Astrocyte (in vitro differentiated cells and primary cell): ENCODE results near the gene IGF2BP3. TPM values are rescaled to one million over a fixed set of nuclear protein-coding genes. Genes with fewer than 3 reads are reported as not detected.

Experiments
- DNase-seq: peaks from one replicate; pipeline ENCODE4 v3.0.0-alpha.2; 2010; ENCODE audit warnings: low read depth
- FAIRE-seq: peaks from 2 replicates; lab custom pipeline; 2011; peaks lifted over from hg19 to GRCh38; lab: Jason Lieb, UNC
- H2AFZ ChIP-seq: 2 replicates; pipeline ENCODE4 v1.6.0; 2012; ENCODE audit warnings: low read depth, low read length, inconsistent platforms
- H3K27ac ChIP-seq: 2 replicates; pipeline ENCODE4 v1.5.1; 2011; ENCODE audit warnings: low read depth, low read length, inconsistent platforms
- H3K27me3 ChIP-seq: 2 replicates; pipeline ENCODE4 v1.6.0; 2011; ENCODE audit warnings: low read length, inconsistent platforms; ENCODE audit not compliant: insufficient read depth
- H3K36me3 ChIP-seq: 2 replicates; pipeline ENCODE4 v1.5.1; 2011; ENCODE audit warnings: low read length, inconsistent platforms; ENCODE audit not compliant: insufficient read depth
- H3K4me1 ChIP-seq: 2 replicates; pipeline ENCODE4 v1.5.1; 2011; ENCODE audit warnings: low read length, inconsistent platforms; ENCODE audit not compliant: insufficient read depth
- H3K4me2 ChIP-seq: 2 replicates; pipeline ENCODE4 v1.6.0; 2012; ENCODE audit warnings: low read length, inconsistent platforms
- H3K4me3 ChIP-seq: 2 replicates; pipeline ENCODE4 v1.5.1; 2011; ENCODE audit warnings: low read depth, mild to moderate bottlenecking, low read length, inconsistent platforms; ENCODE audit not compliant: insufficient read depth
- H3K79me2 ChIP-seq: 2 replicates; pipeline ENCODE4 v1.6.0; 2012; ENCODE audit warnings: mild to moderate bottlenecking, low read length, inconsistent platforms; ENCODE audit not compliant: insufficient read depth
- H3K9ac ChIP-seq: 2 replicates; pipeline ENCODE4 v1.6.0; 2012; ENCODE audit warnings: mild to moderate bottlenecking, low read length, inconsistent platforms
- H3K9me3 ChIP-seq: 2 replicates; pipeline ENCODE4 v1.5.1; 2012; ENCODE audit warnings: low read depth, mild to moderate bottlenecking, low read length, inconsistent platforms; ENCODE audit not compliant: insufficient read depth
- H4K20me1 ChIP-seq: 2 replicates; pipeline ENCODE4 v1.6.0; 2012; ENCODE audit warnings: low read length, inconsistent platforms; ENCODE audit not compliant: insufficient read depth
- H3K27ac Mint-ChIP-seq: one replicate; pipeline ENCODE4 v1.8.0; 2021; ENCODE audit warnings: mild to moderate bottlenecking, mixed read lengths; ENCODE audit not compliant: unreplicated experiment
- H3K27me3 Mint-ChIP-seq: one replicate; pipeline ENCODE4 v1.8.0; 2021; ENCODE audit warnings: low read depth, mixed read lengths; ENCODE audit not compliant: unreplicated experiment
- H3K36me3 Mint-ChIP-seq: one replicate; pipeline ENCODE4 v1.8.0; 2021; ENCODE audit warnings: low read depth, mixed read lengths; ENCODE audit not compliant: unreplicated experiment
- H3K4me1 Mint-ChIP-seq: one replicate; pipeline ENCODE4 v1.8.0; 2021; ENCODE audit warnings: low read depth, mixed read lengths; ENCODE audit not compliant: unreplicated experiment
- H3K4me3 Mint-ChIP-seq: one replicate; pipeline ENCODE4 v1.8.0; 2021; ENCODE audit warnings: mild to moderate bottlenecking, moderate library complexity, mixed read lengths; ENCODE audit not compliant: unreplicated experiment
- H3K9me3 Mint-ChIP-seq: one replicate; pipeline ENCODE4 v1.8.0; 2021; ENCODE audit warnings: mild to moderate bottlenecking, mixed read lengths; ENCODE audit not compliant: unreplicated experiment
- CTCF ChIP-seq: IDR thresholded peaks from 2 replicates; pipeline ENCODE4 v1.5.1; 2011; ENCODE audit warnings: low read depth, mild to moderate bottlenecking, inconsistent platforms, low read length, moderate library complexity; ENCODE audit not compliant: insufficient read depth
- EZH2 ChIP-seq: IDR thresholded peaks from 2 replicates; pipeline ENCODE4 v1.6.1; 2012; ENCODE audit warnings: mild to moderate bottlenecking, low read length, inconsistent platforms; ENCODE audit not compliant: insufficient read depth
- total RNA-seq: library from RNA; stranded (reverse); gene quantifications from 2 replicates; pipeline ENCODE4 v1.2.1, GENCODE V29; 2021

Gene IGF2BP3
- total RNA-seq, 1 donor from 2014 or later = 79.5 TPM

GRCh38 chr7:23450518-23450917 is 19.8 kb downstream of the IGF2BP3 start:
- no peak overlapping the region for H3K4me3 Mint-ChIP-seq
- Histone ChIP-seq H3K36me3 (peaks cover 3% of the 10 kb centered on the region), H3K27me3 (no peaks in the 10 kb centered on the region), H3K79me2 (peaks cover 97% of the 10 kb centered on the region), H3K9ac (no peak overlapping the region), H3K4me2 (no peak overlapping the region), H3K4me1 (no peaks in the 10 kb centered on the region), H3K4me3 (no peak overlapping the region), H3K27ac (no peak overlapping the region), H4K20me1 (peaks cover 91% of the 10 kb centered on the region), H2AFZ (no peak overlapping the region), H3K9me3 (no peaks in the 10 kb centered on the region)
- H3K27me3 Mint-ChIP-seq = no peaks in the 10 kb centered on the region
- H3K4me1 Mint-ChIP-seq = peaks cover 12% of the 10 kb centered on the region
- no peaks in the 10 kb centered on the region for H3K36me3 Mint-ChIP-seq
- H3K27ac Mint-ChIP-seq = no peak overlapping the region
- TF ChIP-seq CTCF = no peak
- no peak for TF ChIP-seq EZH2
- DNase-seq = no peak
- FAIRE-seq = no peak
- H3K9me3 Mint-ChIP-seq = no peaks in the 10 kb centered on the region

GRCh38 chr7:23449941-23450340 is 20.4 kb downstream of the IGF2BP3 start:
- Histone ChIP-seq H3K4me2 (no peak overlapping the region), H4K20me1 (peaks cover 91% of the 10 kb centered on the region), H3K27me3 (no peaks in the 10 kb centered on the region), H3K4me3 (no peak overlapping the region), H2AFZ (no peak overlapping the region), H3K9me3 (no peaks in the 10 kb centered on the region), H3K27ac (no peak overlapping the region), H3K4me1 (no peaks in the 10 kb centered on the region), H3K79me2 (peaks cover 97% of the 10 kb centered on the region), H3K9ac (no peak overlapping the region), H3K36me3 (no peaks in the 10 kb centered on the region)
- H3K4me3 Mint-ChIP-seq = no peak overlapping the region
- DNase-seq = no peak
- H3K4me1 Mint-ChIP-seq = peaks cover 7% of the 10 kb centered on the region
- no peak for FAIRE-seq
- H3K9me3 Mint-ChIP-seq = no peaks in the 10 kb centered on the region
- H3K27me3 Mint-ChIP-seq = no peaks in the 10 kb centered on the region
- H3K27ac Mint-ChIP-seq = no peak overlapping the region
- no peaks in the 10 kb centered on the region for H3K36me3 Mint-ChIP-seq
- no peak for TF ChIP-seq EZH2
- TF ChIP-seq CTCF = no peak

GRCh38 chr7:23445326-23445725 is 25.0 kb downstream of the IGF2BP3 start:
- Histone ChIP-seq H3K4me3 (no peak overlapping the region), H3K36me3 (no peaks in the 10 kb centered on the region), H3K4me1 (no peaks in the 10 kb centered on the region), H3K79me2 (peaks cover 95% of the 10 kb centered on the region), H3K27me3 (no peaks in the 10 kb centered on the region), H3K4me2 (no peak overlapping the region), H2AFZ (no peak overlapping the region), H3K9me3 (no peaks in the 10 kb centered on the region), H3K9ac (no peak overlapping the region), H3K27ac (no peak overlapping the region), H4K20me1 (peaks cover 73% of the 10 kb centered on the region)
- Mint-ChIP-seq H3K4me3 (no peak overlapping the region), H3K36me3 (no peaks in the 10 kb centered on the region), H3K9me3 (no peaks in the 10 kb centered on the region), H3K27me3 (no peaks in the 10 kb centered on the region), H3K27ac (no peak overlapping the region), H3K4me1 (peaks cover 4% of the 10 kb centered on the region)
- TF ChIP-seq CTCF (no peak), EZH2 (no peak)
- DNase-seq (no peak), FAIRE-seq (no peak)
